ENCODE measurements around the gene TUBA4A.

DNA sequence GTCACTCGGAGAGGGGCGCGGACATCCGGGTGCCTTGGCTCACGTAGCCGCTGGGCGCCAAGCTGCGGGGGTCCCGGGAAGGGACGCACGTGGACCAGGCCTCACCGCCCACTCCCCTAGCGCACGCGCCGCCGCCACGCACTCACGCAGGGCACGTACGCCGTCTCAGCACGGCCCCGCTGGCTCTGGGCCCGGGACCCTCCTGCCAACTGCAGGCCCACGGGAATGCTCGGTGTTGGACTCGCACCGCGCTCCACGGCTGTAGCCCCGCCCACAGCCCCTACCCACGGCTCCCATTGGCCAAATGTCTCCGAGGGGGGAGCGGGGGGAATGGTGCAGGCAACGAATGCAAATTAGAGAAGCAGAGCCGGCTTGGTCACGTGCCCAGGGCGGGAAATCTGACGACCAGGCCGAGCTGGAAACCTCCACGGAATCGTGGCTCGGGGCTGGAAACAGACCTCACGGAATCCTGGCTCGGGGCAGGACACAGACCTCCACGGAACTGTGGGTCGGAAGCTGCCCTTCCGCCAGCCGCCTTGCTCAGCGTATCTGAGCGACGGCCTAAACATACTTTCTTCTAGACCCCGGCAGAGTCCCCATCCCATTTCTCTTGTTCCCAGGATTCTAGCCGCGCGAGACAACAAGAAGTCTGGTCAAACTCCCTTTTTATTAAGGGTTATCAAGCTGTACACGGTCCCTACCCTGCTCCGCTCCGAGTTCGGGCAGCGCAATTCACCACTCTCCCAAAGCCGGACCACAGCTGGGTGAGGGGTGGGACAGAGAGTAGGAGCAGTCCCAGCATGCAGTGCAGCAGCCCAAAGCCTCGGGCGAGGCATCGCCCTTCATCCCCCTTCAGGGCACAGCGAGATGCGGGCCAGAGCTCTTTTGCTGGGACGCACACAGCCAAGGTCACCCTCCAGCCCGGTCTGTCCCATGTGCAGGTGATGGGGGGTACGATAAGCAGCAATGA is 34.7 kb downstream of the TUBA4A start, which contains the start of gene ABCB6:
- peak; percentile 62 for TF ChIP-seq NFYB (CRISPR knock-in tag; conservative IDR thresholded peaks at IDR 0.05; ENCODE audit: low read depth)
- TF ChIP-seq ESRRA (CRISPR knock-in tag; IDR thresholded peaks at IDR 0.05; ENCODE audit: borderline replicate concordance), result 0 out of 2 replicates have a peak, but pooled peaks have one; percentile 20

Measured in WTC11 (cell line).